Activated T-helper 9 cell treated with anti-CD3 and anti-CD28 coated beads, Interleukin-2, amount 50 U/mL, for 16 hours (primary cell): ENCODE results near the gene RASSF4.

Experiments used
- DNase-seq: peaks from one replicate; pipeline ENCODE4 v3.0.0-alpha.2; 2020; ENCODE audit warnings: low read depth

RASSF4 gene

GRCh38 chr10:44959247-44960087 lies at the start of gene RASSF4:
RASSF4 (plus strand) TSS chr10:44959802; CDS start chr10:44970203, 10,401 bp downstream.
- peak; percentile 86 for DNase-seq

GRCh38 chr10:44909910-44910309 lies 49.7 kb upstream of the RASSF4 start:
- DNase-seq, result no peak

DNA sequence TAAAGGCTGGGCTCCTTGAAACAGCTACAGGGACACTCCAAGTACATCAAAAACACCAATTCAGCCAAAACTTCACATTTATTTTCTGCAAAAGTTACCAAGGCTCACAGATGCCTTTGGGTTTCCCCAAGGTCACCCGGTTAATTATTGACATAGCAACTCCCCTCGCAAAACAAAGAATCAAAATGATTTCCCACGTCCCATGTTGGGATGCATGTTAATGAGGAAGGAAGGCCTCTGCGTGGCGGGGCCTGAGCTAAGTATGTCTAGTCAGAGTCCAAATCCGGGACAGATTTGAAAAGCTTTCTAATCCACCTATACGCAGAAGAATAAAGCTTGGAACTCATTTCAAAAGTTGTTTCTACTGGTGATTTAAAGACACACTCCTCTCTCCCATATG lies 49.0 kb upstream of the RASSF4 start:
- no peak for DNase-seq

- DNase-seq, result no peak
Measured at GRCh38 chr10:44911081-44911540, 48.5 kb upstream of the RASSF4 start, which contains the start of gene TMEM72. TMEM72 (plus strand) TSS chr10:44911337; CDS start chr10:44911513, 176 bp downstream.

DNA sequence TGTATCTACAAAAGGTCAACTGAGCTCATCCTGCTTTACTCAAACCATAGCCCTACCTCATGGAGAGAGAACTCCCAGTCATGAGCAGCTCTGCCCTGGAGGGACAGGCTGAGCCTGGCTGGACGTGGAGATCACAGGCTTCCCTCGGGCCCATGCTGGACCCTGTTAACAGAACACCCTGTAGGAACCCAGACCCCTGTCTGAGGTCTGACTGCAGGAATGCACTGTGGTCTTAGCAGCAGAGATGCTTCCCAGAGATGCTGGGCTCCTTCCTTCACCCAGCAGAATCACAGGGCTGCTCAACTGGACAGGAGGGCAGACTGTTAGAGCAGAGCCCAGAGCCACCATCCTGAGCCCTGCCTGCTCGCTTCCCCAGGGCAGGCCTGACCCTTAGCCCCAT lies 47.7 kb upstream of the RASSF4 start:
- DNase-seq, result no peak

DNA sequence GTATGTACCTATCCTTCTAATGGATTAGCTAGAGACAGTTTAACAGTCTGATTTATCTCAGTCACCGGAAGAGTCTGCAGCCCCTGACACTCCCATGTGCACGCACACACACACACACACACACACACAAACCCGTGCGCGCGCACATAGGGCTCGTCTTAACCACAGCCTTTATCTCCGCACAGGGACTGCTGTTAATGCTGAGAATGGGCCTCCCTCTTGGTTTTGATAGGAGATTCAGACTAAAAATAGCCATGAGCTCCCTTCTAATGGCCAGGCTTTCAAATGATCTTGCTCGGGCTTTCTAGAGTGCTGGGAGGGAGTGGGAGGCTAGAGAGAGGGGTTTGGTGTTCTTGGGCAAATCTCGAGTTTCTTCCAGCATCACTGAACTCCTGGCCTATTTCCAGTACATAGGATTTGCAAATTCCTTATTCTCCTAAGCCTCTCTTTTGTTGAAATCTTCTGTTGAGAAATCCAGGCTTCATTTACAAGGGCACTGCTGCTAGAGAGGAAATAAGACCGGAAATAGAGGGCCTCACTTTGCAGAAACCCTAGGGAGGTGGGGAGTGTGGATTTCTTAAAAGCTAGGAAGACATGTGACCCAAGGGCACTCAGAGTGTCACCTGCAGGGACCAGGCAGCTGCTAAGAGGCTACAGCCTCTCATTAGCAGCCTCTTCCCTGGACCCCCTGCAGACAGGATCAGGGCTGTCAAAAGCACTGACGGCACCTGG lies 46.1 kb upstream of the RASSF4 start:
- no peak for DNase-seq

GRCh38 chr10:44914891-44915290 lies 44.7 kb upstream of the RASSF4 start:
- DNase-seq, result no peak

- no peak for DNase-seq
Measured at GRCh38 chr10:44916429-44916828, 43.2 kb upstream of the RASSF4 start.

DNA sequence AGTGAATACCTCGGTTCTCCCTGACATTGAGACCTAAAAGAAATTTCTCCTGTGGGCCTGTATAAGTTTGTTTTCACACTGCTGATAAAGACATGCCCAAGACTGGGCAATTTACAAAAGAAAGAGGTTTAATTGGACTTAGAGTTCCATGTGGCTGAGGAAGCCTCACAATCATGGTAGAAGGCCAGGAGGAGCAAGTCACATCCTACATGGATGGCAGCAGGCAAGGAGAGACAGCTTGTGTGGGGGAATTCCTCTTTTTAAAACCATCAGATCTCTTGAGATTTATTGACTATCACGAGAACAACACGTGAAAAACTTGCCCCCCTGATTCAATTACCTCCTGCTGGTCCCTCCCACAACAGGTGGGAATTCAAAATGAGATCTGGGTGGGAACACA lies 41.8 kb upstream of the RASSF4 start:
- DNase-seq, result no peak

- DNase-seq, result no peak
Measured at GRCh38 chr10:44920252-44920651, 39.4 kb upstream of the RASSF4 start.

DNA sequence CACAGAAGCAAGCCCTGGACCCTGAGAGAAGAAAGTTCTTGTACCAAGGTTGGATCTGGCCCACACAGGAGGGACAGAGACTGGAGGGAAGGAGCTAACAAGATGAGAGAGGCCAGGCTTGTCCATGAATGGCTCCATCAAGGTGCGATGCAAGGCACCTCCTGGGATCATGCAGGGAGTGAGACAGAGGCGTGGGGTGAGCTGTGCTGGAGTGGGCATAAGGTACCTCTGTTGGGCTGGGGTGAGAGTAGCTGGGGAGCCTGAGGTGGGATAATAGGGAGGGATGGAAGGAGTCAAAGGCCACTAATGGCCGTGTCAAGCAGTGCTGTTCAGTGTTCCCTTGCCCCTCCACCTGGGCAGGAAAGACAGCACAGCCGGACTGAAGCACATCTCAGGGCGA lies 38.5 kb upstream of the RASSF4 start:
- DNase-seq, result no peak

DNA sequence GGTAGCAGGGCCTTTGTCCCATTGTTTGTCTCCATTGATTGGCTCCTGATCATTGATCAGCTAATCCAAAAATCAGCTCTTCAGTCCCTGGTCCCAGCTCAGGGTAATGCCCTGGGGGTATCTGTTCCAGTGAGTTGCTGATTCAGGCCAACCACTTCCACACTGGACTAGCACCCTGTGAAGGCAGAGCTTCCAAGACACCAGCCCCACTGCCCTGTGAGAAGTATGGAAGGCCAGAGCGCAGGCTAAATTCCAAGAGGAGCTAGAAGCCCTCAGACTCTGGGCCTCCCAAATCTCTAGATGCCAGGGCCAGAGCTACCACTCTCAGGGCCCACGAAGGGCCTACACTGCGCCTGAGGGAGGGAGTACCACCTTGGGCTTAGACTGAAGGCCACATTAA lies 38.1 kb upstream of the RASSF4 start:
- no peak for DNase-seq

DNA sequence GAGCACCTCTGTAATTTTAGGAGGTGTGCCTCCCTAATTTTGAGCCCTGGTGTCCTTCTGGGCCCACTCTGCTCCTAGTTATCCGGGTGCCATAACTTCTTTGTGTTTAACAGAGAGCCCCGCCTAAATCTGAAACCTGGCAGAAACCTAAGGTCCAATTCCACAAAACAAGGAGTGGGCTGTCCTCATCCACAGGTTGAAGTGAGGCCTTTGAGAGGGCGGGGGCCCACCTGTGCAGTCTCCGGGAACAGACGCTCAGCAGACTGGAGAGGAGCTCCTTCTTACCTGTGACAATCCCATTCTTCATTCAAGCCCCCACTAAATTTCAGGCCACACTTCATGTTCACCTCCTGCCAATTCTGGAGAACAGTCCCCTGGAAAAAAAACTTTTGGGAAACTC lies 37.6 kb upstream of the RASSF4 start:
- no peak for DNase-seq

DNA sequence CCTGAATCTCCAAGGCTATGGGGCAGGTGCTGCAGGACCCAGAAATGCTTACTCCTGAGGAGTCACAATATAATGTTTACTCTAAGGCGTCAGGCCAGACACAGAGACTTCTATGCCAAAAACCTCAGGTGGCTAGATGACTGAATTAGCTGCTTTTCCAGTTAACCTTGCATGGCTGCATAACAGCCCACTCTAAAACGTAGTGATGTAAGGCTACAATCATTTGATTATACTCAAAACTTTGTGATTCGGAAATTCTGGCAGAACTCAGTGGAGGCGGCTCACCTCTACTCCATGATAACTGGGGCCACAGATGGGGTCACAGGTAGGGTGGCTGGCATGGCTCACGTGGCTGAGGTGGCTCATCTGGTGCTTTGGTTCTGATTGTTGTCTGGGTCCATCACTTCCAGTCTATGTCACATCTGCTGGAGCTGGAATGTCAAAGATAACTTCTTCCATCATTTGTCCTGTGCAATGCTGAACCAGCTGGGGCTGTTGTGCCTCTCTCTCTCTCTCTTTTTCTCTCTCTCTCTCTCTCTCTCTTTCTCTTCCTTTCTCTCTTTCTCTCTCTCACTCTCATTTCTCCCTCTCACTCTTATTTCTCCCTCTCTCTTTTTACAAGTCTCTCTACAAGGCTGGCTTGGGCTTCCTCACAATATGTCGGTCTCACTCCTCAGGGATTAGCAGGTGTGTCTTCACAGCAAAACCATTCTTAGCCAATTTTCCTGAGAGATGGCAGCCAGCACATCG lies 36.6 kb upstream of the RASSF4 start:
- no peak for DNase-seq

GRCh38 chr10:44923611-44924010 lies 36.0 kb upstream of the RASSF4 start:
- DNase-seq, result no peak

GRCh38 chr10:44924261-44925040 lies 35.2 kb upstream of the RASSF4 start:
- DNase-seq, result no peak

- no peak for DNase-seq
Measured at GRCh38 chr10:44925224-44925623, 34.4 kb upstream of the RASSF4 start.

DNA sequence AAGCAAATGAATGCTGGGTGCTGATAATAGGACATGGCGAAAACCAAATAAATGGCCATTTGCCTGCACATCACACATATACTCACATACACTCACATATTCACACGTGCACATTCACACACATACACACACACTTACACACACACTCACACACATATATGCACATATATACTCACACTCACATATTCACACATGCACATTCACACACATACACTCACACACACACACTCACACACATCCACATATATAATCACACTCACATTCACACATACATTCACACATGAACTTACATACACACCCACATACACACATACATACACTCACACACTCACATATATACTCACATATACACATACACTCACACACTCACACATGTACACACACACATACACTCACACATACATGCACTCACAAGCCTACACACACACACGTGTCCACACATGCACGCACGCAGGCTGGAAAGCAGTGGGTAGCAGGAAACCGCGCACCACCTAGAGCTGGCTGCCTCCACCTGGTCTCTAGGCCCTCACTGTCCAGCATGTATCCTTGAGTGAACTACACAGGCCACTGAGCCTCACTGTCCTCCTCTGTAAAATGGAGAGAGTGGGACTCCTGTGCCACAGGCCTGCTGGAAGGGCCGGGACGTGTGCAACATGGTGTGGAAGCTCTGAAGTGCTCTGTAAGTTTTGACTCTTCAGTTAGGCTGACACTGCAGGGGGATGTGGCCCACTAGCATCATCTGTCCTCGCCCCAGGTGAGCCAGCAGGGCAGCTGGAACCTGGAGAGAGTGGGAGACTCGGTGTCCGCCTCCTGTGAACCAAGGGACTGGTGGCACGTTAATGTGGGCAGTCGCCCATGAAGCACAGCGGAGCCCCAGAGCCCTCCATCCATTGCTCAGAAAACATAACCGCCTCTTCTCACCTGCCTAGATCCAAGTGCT lies 33.5 kb upstream of the RASSF4 start:
- DNase-seq, result no peak

GRCh38 chr10:44926751-44927351 lies 32.8 kb upstream of the RASSF4 start:
- DNase-seq, result no peak

DNA sequence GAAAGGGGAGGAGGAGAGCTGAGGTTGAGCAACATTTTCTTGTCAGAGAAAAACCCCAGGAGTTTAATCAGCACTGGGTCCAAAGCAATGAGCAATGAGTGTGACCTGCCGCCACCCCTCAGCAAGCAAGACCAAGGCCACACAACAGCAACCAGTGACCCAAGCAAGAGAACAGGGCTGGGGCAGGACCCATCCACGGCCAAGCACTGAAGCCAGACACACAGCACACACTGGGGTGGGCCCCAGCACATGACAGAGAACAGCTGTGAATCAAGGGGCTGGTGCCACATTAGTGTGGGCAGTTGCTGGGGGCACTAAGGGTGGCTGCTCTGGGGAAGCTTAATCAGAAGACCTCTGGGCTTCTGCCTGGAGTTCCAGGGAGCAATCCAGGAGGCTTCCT lies 32.2 kb upstream of the RASSF4 start:
- no peak for DNase-seq
